HepG2 (cell line): Measurements from ENCODE around the gene PCNX1.
"Not testable (repeated sequence)": the region's sequence is repeated elsewhere in the genome, so short reads cannot be mapped to it uniquely, and the experiment has no call there.

ENCODE experiments used
- ARNT ChIP-seq: fragments of 450-650 bp; IDR thresholded peaks from 2 replicates; pipeline ENCODE4 v1.6.1; 2017
- CEBPB ChIP-seq: IDR thresholded peaks from 2 replicates; pipeline ENCODE4 v1.6.1; 2011; ENCODE audit warnings: low read depth, low read length, improper control_type of control experiment, borderline replicate concordance
- KAT2B ChIP-seq: fragments of 150-350 bp; IDR thresholded peaks from 2 replicates; pipeline ENCODE4 v1.6.1; 2014; ENCODE audit warnings: low read depth, low read length, borderline replicate concordance
- KDM2A ChIP-seq: sonication (generic); formaldehyde crosslinking; IDR thresholded peaks from 2 replicates; pipeline ENCODE4 v1.4.0; 2020; ENCODE audit warnings: low read depth, missing genetic modification reagents, borderline replicate concordance
- POLR2G ChIP-seq: fragments of 200-400 bp; formaldehyde crosslinking; IDR thresholded peaks from 2 replicates; pipeline ENCODE4 v1.6.1; 2018; ENCODE audit warnings: mild to moderate bottlenecking, low read depth, low read length, moderate library complexity
- SIN3B ChIP-seq: fragments of 150-350 bp; IDR thresholded peaks from 2 replicates; pipeline ENCODE4 v1.6.1; 2014; ENCODE audit warnings: low read length
- TF ChIP-seq, protein P1 (sequence below): sonication (generic); formaldehyde crosslinking; IDR thresholded peaks from 2 replicates; pipeline ENCODE4 v1.5.0; 2020; ENCODE audit warnings: mild to moderate bottlenecking, missing genetic modification reagents, moderate library complexity
- TF ChIP-seq, protein P2 (sequence below): IDR thresholded peaks from 2 replicates; pipeline ENCODE4 v1.6.1; 2016; ENCODE audit warnings: mild to moderate bottlenecking

- TF ChIP-seq SIN3B, KAT2B, ARNT, KDM2A, CEBPB, POLR2G: not testable (repeated sequence)
- TF ChIP-seq, protein P1, sequence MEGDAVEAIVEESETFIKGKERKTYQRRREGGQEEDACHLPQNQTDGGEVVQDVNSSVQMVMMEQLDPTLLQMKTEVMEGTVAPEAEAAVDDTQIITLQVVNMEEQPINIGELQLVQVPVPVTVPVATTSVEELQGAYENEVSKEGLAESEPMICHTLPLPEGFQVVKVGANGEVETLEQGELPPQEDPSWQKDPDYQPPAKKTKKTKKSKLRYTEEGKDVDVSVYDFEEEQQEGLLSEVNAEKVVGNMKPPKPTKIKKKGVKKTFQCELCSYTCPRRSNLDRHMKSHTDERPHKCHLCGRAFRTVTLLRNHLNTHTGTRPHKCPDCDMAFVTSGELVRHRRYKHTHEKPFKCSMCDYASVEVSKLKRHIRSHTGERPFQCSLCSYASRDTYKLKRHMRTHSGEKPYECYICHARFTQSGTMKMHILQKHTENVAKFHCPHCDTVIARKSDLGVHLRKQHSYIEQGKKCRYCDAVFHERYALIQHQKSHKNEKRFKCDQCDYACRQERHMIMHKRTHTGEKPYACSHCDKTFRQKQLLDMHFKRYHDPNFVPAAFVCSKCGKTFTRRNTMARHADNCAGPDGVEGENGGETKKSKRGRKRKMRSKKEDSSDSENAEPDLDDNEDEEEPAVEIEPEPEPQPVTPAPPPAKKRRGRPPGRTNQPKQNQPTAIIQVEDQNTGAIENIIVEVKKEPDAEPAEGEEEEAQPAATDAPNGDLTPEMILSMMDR = not testable (repeated sequence)
- TF ChIP-seq, protein P2, sequence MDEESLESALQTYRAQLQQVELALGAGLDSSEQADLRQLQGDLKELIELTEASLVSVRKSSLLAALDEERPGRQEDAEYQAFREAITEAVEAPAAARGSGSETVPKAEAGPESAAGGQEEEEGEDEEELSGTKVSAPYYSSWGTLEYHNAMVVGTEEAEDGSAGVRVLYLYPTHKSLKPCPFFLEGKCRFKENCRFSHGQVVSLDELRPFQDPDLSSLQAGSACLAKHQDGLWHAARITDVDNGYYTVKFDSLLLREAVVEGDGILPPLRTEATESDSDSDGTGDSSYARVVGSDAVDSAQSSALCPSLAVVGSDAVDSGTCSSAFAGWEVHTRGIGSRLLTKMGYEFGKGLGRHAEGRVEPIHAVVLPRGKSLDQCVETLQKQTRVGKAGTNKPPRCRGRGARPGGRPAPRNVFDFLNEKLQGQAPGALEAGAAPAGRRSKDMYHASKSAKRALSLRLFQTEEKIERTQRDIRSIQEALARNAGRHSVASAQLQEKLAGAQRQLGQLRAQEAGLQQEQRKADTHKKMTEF (CRISPR knock-in tag) = not testable (repeated sequence)
These were observed 34.5 kb downstream of the PCNX1 start for GRCh38 chr14:70941637-70942341.
